CD4-positive, CD25-positive, alpha-beta regulatory T cell (primary cell): ENCODE measurements around the gene SEC24B. TPM values are rescaled to one million over a fixed set of nuclear protein-coding genes. Genes with fewer than 3 reads are reported as not detected.
"Not testable (repeated sequence)": the region's sequence is repeated elsewhere in the genome, so short reads cannot be mapped to it uniquely, and the experiment has no call there.

Source experiments
- ATAC-seq, 2 donors: fragments of 150-1000 bp; cut with Tn5 transposase; one replicate each; pipeline ENCODE4 v1.10.0; 2021; ENCODE audit warnings: low read depth in 2 of 2, moderate number of reproducible peaks in 2 of 2, moderate library complexity in 1 of 2
- DNase-seq, 3 donors: peaks; one replicate each; pipeline versions ENCODE4 v3.0.0 to v3.0.0-alpha.2; 2012 to 2022; ENCODE audit warnings: mixed read lengths in 1 of 3
- H3K27ac ChIP-seq: one replicate; pipeline ENCODE4 v1.7.0; 2013; ENCODE audit warnings: mild to moderate bottlenecking, low read length; ENCODE audit not compliant: insufficient read depth, poor library complexity, severe bottlenecking
- H3K27me3 ChIP-seq: one replicate; pipeline ENCODE4 v1.7.0; 2013; ENCODE audit warnings: low read length; ENCODE audit not compliant: control insufficient read depth, insufficient read depth
- H3K36me3 ChIP-seq: one replicate; pipeline ENCODE4 v1.7.0; 2013; ENCODE audit warnings: mild to moderate bottlenecking, low read length, moderate library complexity; ENCODE audit not compliant: control insufficient read depth, insufficient read depth
- H3K4me1 ChIP-seq: 2 replicates; pipeline ENCODE4 v1.7.0; 2013; ENCODE audit warnings: mild to moderate bottlenecking, low read length; ENCODE audit not compliant: insufficient read depth, control insufficient read depth, poor library complexity, severe bottlenecking
- H3K4me3 ChIP-seq: one replicate; pipeline ENCODE4 v1.7.0; 2013; ENCODE audit warnings: low read depth, mild to moderate bottlenecking, low read length, moderate library complexity
- H3K9me3 ChIP-seq, 2 experiments: 1 replicate in 1 of 2; 2 replicates in 1 of 2; pipeline ENCODE4 v1.7.0; 2013; ENCODE audit warnings: low read length in 2 of 2, mild to moderate bottlenecking in 1 of 2, moderate library complexity in 1 of 2; ENCODE audit not compliant: control insufficient read depth in 2 of 2
- H3K27ac Mint-ChIP-seq, 3 donors: one replicate each; pipeline ENCODE4 v1.8.0; 2020 to 2022; ENCODE audit warnings: mild to moderate bottlenecking in 3 of 3, mixed read lengths in 3 of 3, moderate library complexity in 2 of 3
- H3K27me3 Mint-ChIP-seq: one replicate; pipeline ENCODE4 v1.8.0; 2022; ENCODE audit warnings: mild to moderate bottlenecking, mixed read lengths
- H3K36me3 Mint-ChIP-seq: one replicate; pipeline ENCODE4 v1.8.0; 2020; ENCODE audit warnings: mixed read lengths
- H3K4me1 Mint-ChIP-seq, 4 donors: one replicate each; pipeline ENCODE4 v1.8.0; 2020 to 2022; ENCODE audit warnings: mixed read lengths in 4 of 4, mild to moderate bottlenecking in 1 of 4
- H3K4me3 Mint-ChIP-seq, 4 donors: one replicate each; pipeline ENCODE4 v1.8.0; 2020 to 2022; ENCODE audit warnings: mild to moderate bottlenecking in 4 of 4, mixed read lengths in 4 of 4, moderate library complexity in 3 of 4
- H3K9me3 Mint-ChIP-seq, 7 donors: one replicate each; pipeline ENCODE4 v1.8.0; 2020 to 2022; ENCODE audit warnings: mixed read lengths in 7 of 7, mild to moderate bottlenecking in 3 of 7, moderate library complexity in 2 of 7
- polyA plus RNA-seq, 4 donors: library from polyadenylated mRNA; unstranded; fragments of 300-500 nt; fragmentation: Illumina TruSeq; gene quantifications; one replicate each; pipeline ENCODE4 v1.2.3, GENCODE V29; 2021
- total RNA-seq: library from RNA; stranded (reverse); gene quantifications from one replicate; pipeline ENCODE4 v1.2.3, GENCODE V29; 2022

The SEC24B gene
- total and polyA plus RNA-seq, 5 donors from 2014 or later: 11.3 to 42.7 (median 16.6) TPM

DNA sequence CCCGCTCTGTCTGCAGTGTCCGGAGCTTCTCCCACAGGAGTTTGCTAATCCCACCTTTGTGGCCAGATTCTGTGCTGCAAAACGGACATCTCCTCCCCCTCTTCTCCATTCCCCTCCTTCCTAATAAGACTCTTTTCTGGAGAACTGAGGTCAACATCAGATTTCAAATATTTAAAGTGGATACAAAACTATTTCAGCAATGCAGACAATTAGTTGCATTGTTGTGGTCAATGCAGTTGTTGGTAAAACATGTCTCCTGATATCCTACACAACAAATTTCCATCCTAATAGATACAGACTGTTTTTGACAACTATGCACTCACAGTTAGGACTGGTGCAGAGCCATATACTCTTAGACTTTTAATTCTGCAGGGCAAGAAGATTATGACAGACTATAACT lies 121.4 kb downstream of the SEC24B start:
- Mint-ChIP-seq H3K4me1 (peaks cover 9 to 39% (median 26%) of the 10 kb centered on the region in 4 donors), H3K9me3 (peaks cover 0 to 2% (median 0%) of the 10 kb centered on the region in 7 donors), H3K27ac (peak overlapping the region in 1 of 3 donors; percentile 39), H3K4me3 (no peak overlapping the region), H3K27me3 (no peaks in the 10 kb centered on the region), H3K36me3 (peaks cover 10% of the 10 kb centered on the region)
- no peak overlapping the region for H3K27ac ChIP-seq
- H3K4me1 ChIP-seq: peaks cover 11% of the 10 kb centered on the region
- ATAC-seq (no peak), DNase-seq (no peak)
- no peaks in the 10 kb centered on the region for H3K9me3 ChIP-seq
- no peaks in the 10 kb centered on the region for H3K36me3 ChIP-seq
- no peaks in the 10 kb centered on the region for H3K27me3 ChIP-seq
- no peak overlapping the region for H3K4me3 ChIP-seq

GRCh38 chr4:109557433-109557832 lies 123.8 kb downstream of the SEC24B start:
- H3K27ac Mint-ChIP-seq: no peak overlapping the region
- H3K4me1 Mint-ChIP-seq: peaks cover 11 to 53% (median 33%) of the 10 kb centered on the region in 4 donors
- ATAC-seq: no peak
- Histone ChIP-seq H3K4me1 (peaks cover 27% of the 10 kb centered on the region), H3K9me3 (no peaks in the 10 kb centered on the region), H3K27me3 (no peaks in the 10 kb centered on the region), H3K36me3 (no peaks in the 10 kb centered on the region), H3K4me3 (no peak overlapping the region), H3K27ac (no peak overlapping the region)
- peaks cover 0 to 2% (median 0%) of the 10 kb centered on the region in 7 donors for H3K9me3 Mint-ChIP-seq
- H3K36me3 Mint-ChIP-seq: peaks cover 16% of the 10 kb centered on the region
- DNase-seq: no peak
- H3K4me3 Mint-ChIP-seq: peak overlapping the region in 1 of 4 donors; percentile 6
- H3K27me3 Mint-ChIP-seq: no peaks in the 10 kb centered on the region

DNA sequence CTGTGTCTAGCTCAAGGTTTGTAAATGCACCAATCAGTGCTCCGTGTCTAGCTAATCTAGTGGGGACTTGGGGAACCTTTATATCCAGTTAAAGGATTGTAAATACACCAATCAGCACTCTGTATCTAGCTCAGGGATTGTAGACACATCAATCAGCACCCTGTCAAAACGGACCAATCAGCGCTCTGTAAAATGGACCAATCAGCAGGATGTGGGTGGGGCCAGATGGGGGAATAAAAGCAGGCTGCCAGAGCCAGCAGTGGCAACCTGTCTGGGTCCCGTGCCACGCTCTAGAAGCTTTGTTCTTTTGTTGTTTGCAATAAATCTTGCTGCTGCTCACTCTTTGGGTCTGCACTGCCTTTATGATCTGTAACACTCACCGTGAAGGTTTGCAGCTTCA lies 124.5 kb downstream of the SEC24B start:
- H3K27me3 Mint-ChIP-seq, H3K9me3 Mint-ChIP-seq, H3K27ac ChIP-seq, H3K4me3 ChIP-seq, ATAC-seq, H3K9me3 ChIP-seq, H3K27me3 ChIP-seq, H3K36me3 ChIP-seq: not testable (repeated sequence)
- Mint-ChIP-seq H3K4me3 (peak overlapping the region; percentile 89 to 99 (median 96)), H3K36me3 (peaks cover 22% of the 10 kb centered on the region), H3K27ac (peak overlapping the region; percentile 38 to 96 (median 94)), H3K4me1 (peaks cover 18 to 55% (median 39%) of the 10 kb centered on the region in 4 donors)
- DNase-seq: peak in 1 of 3 donors; percentile 13
- peaks cover 33% of the 10 kb centered on the region for H3K4me1 ChIP-seq

DNA sequence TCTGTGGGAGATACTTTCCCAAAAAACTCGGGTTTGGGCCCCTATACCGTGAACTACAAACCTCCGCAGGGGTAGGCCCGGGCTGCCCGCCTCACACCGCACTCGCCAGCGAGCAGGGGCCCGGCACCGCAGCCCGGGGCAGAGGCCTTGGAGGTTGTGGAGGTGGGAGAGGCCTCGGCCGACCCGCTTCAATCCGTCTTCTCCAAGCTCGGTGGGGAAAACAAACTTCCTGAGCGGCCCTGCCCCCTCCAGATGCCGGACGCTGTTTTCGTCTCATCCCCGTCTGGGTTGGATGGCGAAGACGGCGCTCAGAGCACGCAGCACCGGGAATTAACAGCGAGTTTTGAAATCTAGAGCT lies 126.0 kb downstream of the SEC24B start:
- peak; percentile 6 to 13 for ATAC-seq
- Histone ChIP-seq H3K9me3 (no peaks in the 10 kb centered on the region), H3K36me3 (peaks cover 2% of the 10 kb centered on the region), H3K27me3 (no peaks in the 10 kb centered on the region), H3K4me3 (peak overlapping the region; percentile 83), H3K4me1 (peaks cover 46% of the 10 kb centered on the region), H3K27ac (peak overlapping the region; percentile 95)
- Mint-ChIP-seq H3K4me1 (peaks cover 31 to 68% (median 45%) of the 10 kb centered on the region in 4 donors), H3K27ac (peak overlapping the region; percentile 94 to 96 (median 94)), H3K27me3 (no peaks in the 10 kb centered on the region), H3K9me3 (peaks cover 0 to 2% (median 0%) of the 10 kb centered on the region in 7 donors), H3K36me3 (peaks cover 21% of the 10 kb centered on the region), H3K4me3 (peak overlapping the region; percentile 89 to 99 (median 96))
- no peak for DNase-seq

- H3K4me3 ChIP-seq: peak within 1 kb of the TSS; percentile 93
- Mint-ChIP-seq H3K27me3 (no peaks in the 10 kb centered on the region), H3K9me3 (peaks cover 0 to 2% (median 0%) of the 10 kb centered on the region in 7 donors), H3K4me1 (peaks cover 34 to 71% (median 48%) of the 10 kb centered on the region in 4 donors), H3K4me3 (peak within 1 kb of the TSS; percentile 97 to 100 (median 98)), H3K36me3 (peaks cover 25% of the 10 kb centered on the region), H3K27ac (peak within 1 kb of the TSS; percentile 94 to 98 (median 96))
- DNase-seq (peak; percentile 84 to 97 (median 93)), ATAC-seq (peak; percentile 95 to 97)
- no peaks in the 10 kb centered on the region for H3K9me3 ChIP-seq
- peaks cover 49% of the 10 kb centered on the region for H3K4me1 ChIP-seq
- H3K36me3 ChIP-seq: peaks cover 7% of the 10 kb centered on the region
- no peaks in the 10 kb centered on the region for H3K27me3 ChIP-seq
- peak within 1 kb of the TSS; percentile 95 for H3K27ac ChIP-seq
These were observed 126.5 kb downstream of the SEC24B start, which contains the start of gene MCUB for GRCh38 chr4:109559983-109560686. TSS of gene MCUB (plus strand) at chr4:109560246. CDS start at chr4:109560338, 92 bp downstream.

GRCh38 chr4:109560687-109561461 lies 127.3 kb downstream of the SEC24B start:
- H3K27ac Mint-ChIP-seq: peak overlapping the region; percentile 94 to 98 (median 96)
- peaks cover 0 to 2% (median 0%) of the 10 kb centered on the region in 7 donors for H3K9me3 Mint-ChIP-seq
- Histone ChIP-seq H3K4me3 (peak overlapping the region; percentile 93), H3K36me3 (peaks cover 10% of the 10 kb centered on the region), H3K9me3 (no peaks in the 10 kb centered on the region), H3K4me1 (peaks cover 49% of the 10 kb centered on the region), H3K27me3 (no peaks in the 10 kb centered on the region), H3K27ac (peak overlapping the region; percentile 95)
- peaks cover 23% of the 10 kb centered on the region for H3K36me3 Mint-ChIP-seq
- peak overlapping the region; percentile 97 to 100 (median 98) for H3K4me3 Mint-ChIP-seq
- no peaks in the 10 kb centered on the region for H3K27me3 Mint-ChIP-seq
- peak; percentile 26 to 85 (median 77) for DNase-seq
- H3K4me1 Mint-ChIP-seq: peaks cover 34 to 70% (median 50%) of the 10 kb centered on the region in 4 donors
- ATAC-seq: peak; percentile 42 to 59

- Mint-ChIP-seq H3K27ac (peak overlapping the region; percentile 3 to 96 (median 29)), H3K27me3 (no peaks in the 10 kb centered on the region), H3K9me3 (no peaks in the 10 kb centered on the region), H3K4me1 (peaks cover 34 to 74% (median 56%) of the 10 kb centered on the region in 4 donors), H3K4me3 (peak overlapping the region; percentile 97 to 100 (median 98)), H3K36me3 (peaks cover 22% of the 10 kb centered on the region)
- peaks cover 10% of the 10 kb centered on the region for H3K36me3 ChIP-seq
- H3K4me1 ChIP-seq: peaks cover 49% of the 10 kb centered on the region
- peak overlapping the region; percentile 62 for H3K4me3 ChIP-seq
- no peak for DNase-seq
- H3K9me3 ChIP-seq: no peaks in the 10 kb centered on the region
- no peak for ATAC-seq
- H3K27me3 ChIP-seq: no peaks in the 10 kb centered on the region
- no peak overlapping the region for H3K27ac ChIP-seq
These were observed 129.0 kb downstream of the SEC24B start for GRCh38 chr4:109562457-109563239.
